Right atrium auricular region (tissue), 2 donors: ENCODE results near the gene RPL7L1. TPM values are rescaled to one million over a fixed set of nuclear protein-coding genes. Genes with fewer than 3 reads are reported as not detected.
"Not testable (repeated sequence)": the region's sequence is repeated elsewhere in the genome, so short reads cannot be mapped to it uniquely, and the experiment has no call there.

Experiments used
- DNase-seq: peaks from one replicate; pipeline ENCODE4 v3.0.0-alpha.2; 2019; ENCODE audit warnings: low spot score
- H3K27ac ChIP-seq, 2 donors: fragments of 200-600 bp; sonication (generic); 1 replicate in 1 of 2; 2 replicates in 1 of 2; pipeline ENCODE4 v1.5.1; 2016 to 2019
- H3K27me3 ChIP-seq, 2 donors: fragments of 200-600 bp; sonication (generic); one replicate each; pipeline versions ENCODE4 v1.5.1 to v1.6.0; 2017 to 2019
- H3K36me3 ChIP-seq: fragments of 200-600 bp; sonication (generic); one replicate; pipeline ENCODE4 v1.5.1; 2016
- H3K4me1 ChIP-seq, 2 donors: fragments of 200-600 bp; sonication (generic); one replicate each; pipeline versions ENCODE4 v1.5.1 to v1.6.0; 2017 to 2019
- H3K4me3 ChIP-seq, 2 donors: fragments of 200-600 bp; sonication (generic); 1 replicate in 1 of 2; 2 replicates in 1 of 2; pipeline ENCODE4 v1.5.1; 2017 to 2019; ENCODE audit warnings: mild to moderate bottlenecking in 1 of 2, moderate library complexity in 1 of 2
- H3K9me3 ChIP-seq, 2 donors: fragments of 200-600 bp; sonication (generic); one replicate each; pipeline ENCODE4 v1.5.1; 2019
- total RNA-seq, 2 donors: library from RNA; depleted of rRNA; stranded (reverse); fragments of >200 nt; gene quantifications; one replicate each; pipeline ENCODE4 v1.1.0, GENCODE V29; 2016
- TF ChIP-seq, protein P1 (sequence below), 2 donors: fragments of 200-600 bp; sonication (generic); IDR thresholded peaks; one replicate each; pipeline ENCODE4 v1.5.1; 2019; ENCODE audit warnings: antibody characterized with exemption in 2 of 2

Gene RPL7L1
- total RNA-seq, 2 donors from 2014 or later, result 63.3 to 66.7 TPM

DNA sequence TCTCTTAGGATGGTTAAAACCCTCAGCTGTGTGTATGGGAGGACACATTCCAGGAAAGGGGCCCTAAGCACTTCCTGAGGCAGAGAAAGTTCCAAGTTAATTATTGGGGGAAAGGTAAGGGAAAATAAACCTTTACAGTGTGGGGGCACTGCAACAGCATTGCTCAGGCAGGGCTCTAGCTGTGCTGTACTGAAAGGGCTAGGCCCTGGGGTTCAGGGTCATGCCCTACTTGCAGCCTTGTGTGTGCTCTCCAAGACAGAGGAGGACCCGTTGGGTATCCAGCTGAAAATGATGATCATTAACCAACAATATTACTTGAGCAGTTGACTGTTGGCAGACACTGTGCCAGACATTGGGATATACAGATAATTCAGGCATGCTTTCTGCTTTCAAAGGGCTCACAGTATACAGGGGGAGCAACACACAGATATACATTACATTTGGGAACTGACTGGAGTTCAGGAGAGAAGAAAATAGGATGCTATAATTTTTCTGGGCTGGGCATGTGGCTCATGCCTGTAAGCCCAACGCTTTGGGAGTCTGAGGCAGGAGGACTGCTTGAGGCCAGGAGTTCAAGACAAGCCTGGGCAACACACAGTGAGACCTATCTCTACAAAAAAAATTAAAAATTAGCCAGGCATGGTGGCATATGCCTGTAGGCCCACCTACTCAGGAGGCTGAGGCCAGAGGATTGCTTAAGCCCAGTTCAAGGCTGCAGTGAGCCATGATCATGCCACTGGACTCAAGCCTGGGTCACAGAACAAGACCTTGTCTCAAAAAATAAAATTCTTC lies 9.1 kb upstream of the RPL7L1 start:
- Histone ChIP-seq H3K36me3 (peaks cover 9% of the 10 kb centered on the region), H3K9me3 (no peaks in the 10 kb centered on the region), H3K4me1 (no peaks in the 10 kb centered on the region), H3K4me3 (no peak overlapping the region), H3K27ac (no peak overlapping the region), H3K27me3 (no peaks in the 10 kb centered on the region)
- TF ChIP-seq, protein P1, sequence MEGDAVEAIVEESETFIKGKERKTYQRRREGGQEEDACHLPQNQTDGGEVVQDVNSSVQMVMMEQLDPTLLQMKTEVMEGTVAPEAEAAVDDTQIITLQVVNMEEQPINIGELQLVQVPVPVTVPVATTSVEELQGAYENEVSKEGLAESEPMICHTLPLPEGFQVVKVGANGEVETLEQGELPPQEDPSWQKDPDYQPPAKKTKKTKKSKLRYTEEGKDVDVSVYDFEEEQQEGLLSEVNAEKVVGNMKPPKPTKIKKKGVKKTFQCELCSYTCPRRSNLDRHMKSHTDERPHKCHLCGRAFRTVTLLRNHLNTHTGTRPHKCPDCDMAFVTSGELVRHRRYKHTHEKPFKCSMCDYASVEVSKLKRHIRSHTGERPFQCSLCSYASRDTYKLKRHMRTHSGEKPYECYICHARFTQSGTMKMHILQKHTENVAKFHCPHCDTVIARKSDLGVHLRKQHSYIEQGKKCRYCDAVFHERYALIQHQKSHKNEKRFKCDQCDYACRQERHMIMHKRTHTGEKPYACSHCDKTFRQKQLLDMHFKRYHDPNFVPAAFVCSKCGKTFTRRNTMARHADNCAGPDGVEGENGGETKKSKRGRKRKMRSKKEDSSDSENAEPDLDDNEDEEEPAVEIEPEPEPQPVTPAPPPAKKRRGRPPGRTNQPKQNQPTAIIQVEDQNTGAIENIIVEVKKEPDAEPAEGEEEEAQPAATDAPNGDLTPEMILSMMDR (IDR thresholded peaks at IDR 0.05), result no peak
- DNase-seq, result no peak

DNA sequence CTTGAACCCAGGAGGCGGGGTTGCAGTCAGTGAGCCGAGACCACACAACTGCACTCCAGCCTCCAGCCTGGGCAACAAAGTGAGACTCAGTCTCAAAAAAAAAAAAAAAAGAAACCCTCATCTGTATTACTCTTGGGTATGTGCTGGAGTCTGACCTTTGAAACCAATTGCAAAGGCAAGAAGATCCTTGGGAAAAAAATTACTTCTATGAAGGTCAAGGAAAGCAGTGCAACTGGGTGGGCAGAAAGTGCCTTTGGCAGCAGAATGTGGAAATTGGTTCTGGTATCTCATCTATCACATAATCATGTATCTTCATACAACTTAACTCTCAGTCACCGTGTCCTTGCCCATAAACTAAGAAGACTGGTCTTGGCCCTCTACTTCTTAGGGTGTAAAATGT lies 7.7 kb upstream of the RPL7L1 start:
- Histone ChIP-seq H3K27me3 (no peaks in the 10 kb centered on the region), H3K36me3 (no peaks in the 10 kb centered on the region), H3K9me3 (no peaks in the 10 kb centered on the region), H3K4me3 (no peak overlapping the region), H3K27ac (no peak overlapping the region), H3K4me1 (no peaks in the 10 kb centered on the region)
- DNase-seq, result no peak
- TF ChIP-seq, protein P1 (IDR thresholded peaks at IDR 0.05), result no peak

DNA sequence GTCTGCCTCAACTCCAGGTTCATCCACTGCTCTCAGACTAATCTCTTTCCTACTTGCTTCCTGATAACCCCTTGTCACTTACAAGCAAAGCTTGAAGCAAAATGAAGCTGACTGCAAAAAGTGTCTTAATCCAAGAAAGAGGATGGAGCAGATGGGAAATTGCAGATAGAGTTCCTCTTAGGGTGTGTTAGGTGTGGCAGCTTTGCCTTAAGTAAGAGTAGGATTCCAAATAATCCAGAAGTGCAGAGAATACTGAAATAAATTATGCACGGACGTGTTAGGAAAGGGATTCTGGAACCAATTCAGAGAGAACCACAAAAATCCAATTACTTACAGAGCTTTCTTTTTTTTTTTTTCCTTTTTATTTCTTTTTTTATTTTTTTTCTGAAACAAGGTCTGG lies 6.1 kb upstream of the RPL7L1 start:
- TF ChIP-seq, protein P1 (IDR thresholded peaks at IDR 0.05), result no peak
- no peaks in the 10 kb centered on the region for H3K27me3 ChIP-seq
- H3K27ac ChIP-seq, result no peak overlapping the region
- H3K4me3 ChIP-seq, result no peak overlapping the region
- DNase-seq, result no peak
- H3K4me1 ChIP-seq, result no peaks in the 10 kb centered on the region
- no peaks in the 10 kb centered on the region for H3K9me3 ChIP-seq
- H3K36me3 ChIP-seq, result no peaks in the 10 kb centered on the region

DNA sequence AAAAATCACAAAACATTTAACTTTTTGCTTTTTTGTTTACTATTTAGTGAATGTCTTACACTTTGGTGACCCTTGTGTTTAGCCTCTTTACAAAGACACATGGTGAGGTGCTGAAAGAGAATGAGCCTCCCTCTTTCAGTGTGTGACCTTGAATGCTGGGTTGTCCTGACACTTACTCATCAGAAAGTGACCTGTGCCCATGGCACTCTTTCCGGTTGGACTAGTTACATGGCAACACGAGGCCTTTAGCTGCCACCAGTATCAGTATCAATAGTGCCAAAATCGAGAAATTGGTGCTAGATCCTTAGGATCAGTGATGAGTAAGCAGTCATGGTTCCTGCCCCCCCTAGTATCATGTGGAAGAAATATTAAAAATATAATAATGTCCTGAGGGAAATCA lies 1.7 kb upstream of the RPL7L1 start:
- H3K9me3 ChIP-seq, result no peaks in the 10 kb centered on the region

DNA sequence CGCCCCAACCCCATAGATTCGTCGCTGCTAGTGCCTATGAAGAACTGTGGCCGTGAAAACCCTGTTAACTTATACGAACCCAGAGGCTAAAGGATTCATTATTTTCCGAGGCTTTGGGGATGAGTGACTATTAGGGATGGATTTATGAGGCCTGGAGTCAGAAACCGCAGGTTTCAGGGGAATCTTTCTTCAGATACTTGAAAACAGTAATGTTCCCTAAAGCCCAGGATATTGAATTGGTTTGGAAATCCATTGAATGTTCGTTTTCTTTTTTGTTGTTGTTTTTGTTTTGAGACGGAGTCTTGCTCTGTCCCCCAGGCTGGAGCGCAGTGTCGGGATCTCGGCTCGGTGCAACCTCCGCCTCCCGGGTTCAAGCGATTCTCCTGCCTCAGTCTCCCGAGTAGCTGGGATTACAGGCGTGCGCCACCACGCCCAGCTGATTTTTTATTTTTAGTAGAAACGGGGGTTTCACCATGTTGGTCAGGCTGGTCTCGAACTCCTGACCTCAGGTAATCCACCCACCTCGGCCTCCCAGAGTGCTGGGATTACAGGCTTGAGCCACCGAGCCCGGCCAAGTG lies 913 bp downstream of the RPL7L1 start:
- Histone ChIP-seq H3K4me1 (peaks cover 0 to 23% of the 10 kb centered on the region in 2 donors), H3K36me3 (peaks cover 35% of the 10 kb centered on the region), H3K4me3 (peak overlapping the region; percentile 61 to 62), H3K27ac (peak overlapping the region; percentile 96 to 97)
- not testable (repeated sequence) for DNase-seq, H3K9me3 ChIP-seq, H3K27me3 ChIP-seq

More for the DNA sequence above, 1.7 kb upstream of the RPL7L1 start:
- Histone ChIP-seq H3K4me1 (peaks cover 0 to 23% of the 10 kb centered on the region in 2 donors), H3K4me3 (no peak overlapping the region), H3K27ac (no peak overlapping the region), H3K27me3 (no peaks in the 10 kb centered on the region), H3K36me3 (peaks cover 11% of the 10 kb centered on the region)
- TF ChIP-seq, protein P1 (IDR thresholded peaks at IDR 0.05), result no peak
- DNase-seq, result no peak

DNA sequence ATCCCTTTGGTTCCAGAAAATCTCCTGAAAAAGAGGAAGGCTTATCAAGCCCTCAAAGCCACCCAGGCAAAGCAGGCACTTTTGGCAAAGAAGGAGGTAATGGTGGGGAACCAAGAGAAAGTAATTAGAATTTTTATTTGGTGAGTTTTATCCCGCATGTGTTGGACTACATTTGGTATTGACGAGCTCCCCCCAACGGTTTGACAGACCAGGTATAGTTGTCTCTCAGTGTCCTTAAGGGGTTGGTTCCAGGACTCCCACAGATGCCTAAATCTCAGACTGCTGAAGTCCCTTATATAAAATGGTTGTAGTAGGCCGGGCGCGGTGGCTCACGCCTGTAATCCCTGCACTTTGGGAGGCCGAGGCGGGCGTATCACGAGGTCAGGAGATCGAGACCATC lies 1.5 kb downstream of the RPL7L1 start:
- not testable (repeated sequence) for H3K9me3 ChIP-seq, H3K27me3 ChIP-seq, DNase-seq
- H3K4me1 ChIP-seq, result peaks cover 0 to 23% of the 10 kb centered on the region in 2 donors
- peaks cover 40% of the 10 kb centered on the region for H3K36me3 ChIP-seq
- peak overlapping the region; percentile 61 to 62 for H3K4me3 ChIP-seq
- peak overlapping the region in 1 of 2 donors; percentile 97 for H3K27ac ChIP-seq
